OCI-LY7 (cell line): ENCODE measurements around the gene TNS3.

ENCODE experiments used
- CTCF ChIP-seq: fragments of 200-600 bp; sonication (generic); conservative IDR thresholded peaks from 2 replicates; pipeline ENCODE4 v1.5.1; 2014; ENCODE audit warnings: mild to moderate bottlenecking, antibody characterized with exemption, low read length, moderate library complexity, mixed read lengths
- EZH2phosphoT487 ChIP-seq: fragments of 200-600 bp; sonication (generic); IDR thresholded peaks from 2 replicates; pipeline ENCODE4 v1.6.1; 2018; ENCODE audit warnings: low read depth, borderline replicate concordance, mild to moderate bottlenecking, mixed run types, antibody characterized with exemption, low read length, moderate library complexity, mixed read lengths

- no peak for TF ChIP-seq CTCF
- no peak for TF ChIP-seq EZH2phosphoT487
These were observed 42.8 kb upstream of the TNS3 start for GRCh38 chr7:47624689-47625088.
